ENCODE results near the gene CHRM2. TPM values are rescaled to one million over a fixed set of nuclear protein-coding genes. Genes with fewer than 3 reads are reported as not detected.

Gene CHRM2
- total and polyA plus RNA-seq, 2 experiments from 2014 or later, result 0.21 to 0.35 TPM

- no peaks in the 10 kb centered on the region for H3K4me1 ChIP-seq (ENCODE audit: insufficient read depth)
- H3K79me2 ChIP-seq (replicated peaks; ENCODE audit: insufficient read depth), result no peaks in the 10 kb centered on the region
- H3K4me3 ChIP-seq, result no peak overlapping the region
- no peaks in the 10 kb centered on the region for H3K36me3 Mint-ChIP-seq (ENCODE audit: low read depth)
- H3K27ac ChIP-seq (ENCODE audit: low read depth), result no peak overlapping the region
- H3K27ac Mint-ChIP-seq, result no peak overlapping the region
- H3K4me2 ChIP-seq, result no peak overlapping the region
- H3K27me3 Mint-ChIP-seq (ENCODE audit: insufficient read depth, low read depth, poor library complexity), result peaks cover 5% of the 10 kb centered on the region
- no peaks in the 10 kb centered on the region for H3F3A ChIP-seq (replicated peaks; ENCODE audit: low read depth)
- no peak overlapping the region for H3K4me3 Mint-ChIP-seq
- H3K27me3 ChIP-seq (ENCODE audit: insufficient read depth), result no peaks in the 10 kb centered on the region
- DNase-seq (ENCODE audit: low spot score), result no peak
- no peaks in the 10 kb centered on the region for H4K20me1 ChIP-seq (replicated peaks; ENCODE audit: insufficient read depth)
- no peaks in the 10 kb centered on the region for H3K36me3 ChIP-seq (ENCODE audit: insufficient read depth)
- no peak for ATAC-seq
- H3K9me3 Mint-ChIP-seq, result no peaks in the 10 kb centered on the region
- no peak overlapping the region for H2AFZ ChIP-seq
- TF ChIP-seq ZNF331 (CRISPR knock-in tag; IDR thresholded peaks at IDR 0.05; ENCODE audit: low read depth), result no peak
- no peak for TF ChIP-seq POLR2AphosphoS5 (IDR thresholded peaks at IDR 0.05; ENCODE audit: low read depth)
- no peak for TF ChIP-seq EZH2phosphoT487 (IDR thresholded peaks at IDR 0.05; ENCODE audit: unreplicated experiment)
- TF ChIP-seq ZNF114 (CRISPR knock-in tag; IDR thresholded peaks at IDR 0.05), result no peak
- no peak for TF ChIP-seq STAT1 (IDR thresholded peaks at IDR 0.05; ENCODE audit: unreplicated experiment)
- TF ChIP-seq ZNF462 (CRISPR knock-in tag; IDR thresholded peaks at IDR 0.05), result no peak
- no peak for TF ChIP-seq EZH2 (IDR thresholded peaks at IDR 0.05; ENCODE audit: low read depth, unreplicated experiment)
- no peak for TF ChIP-seq CREB1 (CRISPR knock-in tag; IDR thresholded peaks at IDR 0.05; ENCODE audit: low read depth)
- no peak for TF ChIP-seq CTCF (conservative IDR thresholded peaks at IDR 0.05; ENCODE audit: low read depth in 2 of 2)
- no peak for TF ChIP-seq NANOG (IDR thresholded peaks at IDR 0.05; ENCODE audit: borderline replicate concordance)
- H3K9me2 ChIP-seq (ENCODE audit: insufficient read depth), result no peaks in the 10 kb centered on the region
- H3K4me1 Mint-ChIP-seq, result peaks cover 9% of the 10 kb centered on the region
These were observed 74.5 kb downstream of the CHRM2 start for GRCh38 chr7:136942994-136943393.
